ENCODE measurements around the gene NDUFA11. TPM values are rescaled to one million over a fixed set of nuclear protein-coding genes. Genes with fewer than 3 reads are reported as not detected.

Gene NDUFA11
- total RNA-seq, 3 donors from 2014 or later, result 186 to 278 (median 186) TPM

- TF ChIP-seq POLR2A (IDR thresholded peaks at IDR 0.05) (no peak), POLR2AphosphoS5 (IDR thresholded peaks at IDR 0.05) (no peak), CTCF (IDR thresholded peaks at IDR 0.05) (no peak)
- no peaks in the 10 kb centered on the region for H3K4me1 ChIP-seq
- no peak for DNase-seq (ENCODE audit: low spot score in 2 of 2)
- intact Hi-C loops (cut with DNase I; ENCODE audit: low total_unique reads), result no loop called here
- H3K27me3 ChIP-seq, result no peaks in the 10 kb centered on the region
- peak overlapping the region in 1 of 2 donors; percentile 81 for H3K27ac ChIP-seq
- H3K36me3 ChIP-seq, result peaks cover 11% of the 10 kb centered on the region
- H3K9me3 ChIP-seq, result no peaks in the 10 kb centered on the region
- H3K4me3 ChIP-seq, result no peak overlapping the region
Measured at GRCh38 chr19:5932609-5933262, 29.1 kb upstream of the NDUFA11 start.

GRCh38 chr19:5932146-5932545 is 28.6 kb upstream of the NDUFA11 start:
- DNase-seq (ENCODE audit: low spot score in 2 of 2), result no peak
- peaks cover 11% of the 10 kb centered on the region for H3K36me3 ChIP-seq
- intact Hi-C loops (cut with DNase I; ENCODE audit: low total_unique reads), result no loop called here
- TF ChIP-seq CTCF (IDR thresholded peaks at IDR 0.05) (no peak), POLR2AphosphoS5 (IDR thresholded peaks at IDR 0.05) (no peak), POLR2A (IDR thresholded peaks at IDR 0.05) (no peak)
- no peaks in the 10 kb centered on the region for H3K4me1 ChIP-seq
- no peak overlapping the region for H3K4me3 ChIP-seq
- H3K27me3 ChIP-seq, result no peaks in the 10 kb centered on the region
- no peaks in the 10 kb centered on the region for H3K9me3 ChIP-seq
- H3K27ac ChIP-seq, result no peak overlapping the region

GRCh38 chr19:5931251-5931650 is 27.7 kb upstream of the NDUFA11 start:
- no peaks in the 10 kb centered on the region for H3K4me1 ChIP-seq
- TF ChIP-seq POLR2A (IDR thresholded peaks at IDR 0.05), result no peak
- TF ChIP-seq POLR2AphosphoS5 (IDR thresholded peaks at IDR 0.05), result no peak
- TF ChIP-seq CTCF (IDR thresholded peaks at IDR 0.05), result no peak
- no peak overlapping the region for H3K27ac ChIP-seq
- H3K36me3 ChIP-seq, result peaks cover 11% of the 10 kb centered on the region
- intact Hi-C loops (cut with DNase I; ENCODE audit: low total_unique reads), result no loop called here
- no peaks in the 10 kb centered on the region for H3K27me3 ChIP-seq
- H3K4me3 ChIP-seq, result no peak overlapping the region
- no peak for DNase-seq (ENCODE audit: low spot score in 2 of 2)
- no peaks in the 10 kb centered on the region for H3K9me3 ChIP-seq

- Histone ChIP-seq H3K4me3 (no peak overlapping the region), H3K9me3 (no peaks in the 10 kb centered on the region), H3K27me3 (no peaks in the 10 kb centered on the region), H3K36me3 (peaks cover 11% of the 10 kb centered on the region), H3K27ac (peak overlapping the region in 1 of 2 donors; percentile 46), H3K4me1 (no peaks in the 10 kb centered on the region)
- DNase-seq (ENCODE audit: low spot score in 2 of 2), result peak in 1 of 2 donors; percentile 38
- intact Hi-C loops (cut with DNase I; ENCODE audit: low total_unique reads), result loop anchor here (5.0 kb wide), 1 partner anchor 938 kb away; no protein-coding TSS in a partner anchor
- TF ChIP-seq POLR2A (IDR thresholded peaks at IDR 0.05) (no peak), CTCF (IDR thresholded peaks at IDR 0.05) (no peak), POLR2AphosphoS5 (IDR thresholded peaks at IDR 0.05) (no peak)
Measured at GRCh38 chr19:5929625-5930024, 26.0 kb upstream of the NDUFA11 start.

GRCh38 chr19:5929179-5929578 is 25.6 kb upstream of the NDUFA11 start:
- DNase-seq (ENCODE audit: low spot score in 2 of 2), result peak in 1 of 2 donors; percentile 43
- TF ChIP-seq POLR2A (IDR thresholded peaks at IDR 0.05) (no peak), CTCF (IDR thresholded peaks at IDR 0.05) (no peak), POLR2AphosphoS5 (IDR thresholded peaks at IDR 0.05) (no peak)
- H3K27ac ChIP-seq, result peak overlapping the region in 1 of 2 donors; percentile 46
- H3K36me3 ChIP-seq, result peaks cover 11% of the 10 kb centered on the region
- no peaks in the 10 kb centered on the region for H3K27me3 ChIP-seq
- no peak overlapping the region for H3K4me3 ChIP-seq
- intact Hi-C loops (cut with DNase I; ENCODE audit: low total_unique reads), result loop anchor here (5.0 kb wide), 1 partner anchor 938 kb away; no protein-coding TSS in a partner anchor
- H3K4me1 ChIP-seq, result no peaks in the 10 kb centered on the region
- no peaks in the 10 kb centered on the region for H3K9me3 ChIP-seq

All from breast epithelium (tissue), 4 donors.